ENCODE measurements around the gene ATP9A. TPM values are rescaled to one million over a fixed set of nuclear protein-coding genes. Genes with fewer than 3 reads are reported as not detected.

Gene ATP9A
- polyA plus RNA-seq, 1 donor (not counting 4 experiments of a cell fraction or from before 2014, with no cell fraction given), result 5.8 TPM

- Histone ChIP-seq H3K4me1 (ENCODE audit: control insufficient read depth, extremely low read depth, insufficient read depth, low read length) (no peaks in the 10 kb centered on the region), H3K27ac (ENCODE audit: control insufficient read depth, insufficient read depth, low read length) (no peak overlapping the region), H3K79me2 (ENCODE audit: control insufficient read depth, insufficient read depth, low read length) (no peaks in the 10 kb centered on the region), H2AFZ (ENCODE audit: control insufficient read depth, low read length) (no peak overlapping the region), H3K36me3 (ENCODE audit: control insufficient read depth in 2 of 2, extremely low read depth in 1 of 2, insufficient read depth in 2 of 2, low read length in 2 of 2) (peaks cover 0 to 2% of the 10 kb centered on the region in 2 experiments), H3K9me3 (ENCODE audit: control insufficient read depth, low read depth, low read length) (no peaks in the 10 kb centered on the region), H3K4me2 (ENCODE audit: control insufficient read depth, extremely low read depth, insufficient read depth, low read depth, low read length) (no peak overlapping the region), H3K9me1 (ENCODE audit: control insufficient read depth, extremely low read depth, insufficient read depth, low read length) (no peaks in the 10 kb centered on the region), H3K9ac (ENCODE audit: control insufficient read depth, extremely low read depth, insufficient read depth, low read length) (no peak overlapping the region), H3K4me3 (ENCODE audit: control insufficient read depth in 2 of 3, extremely low read depth in 1 of 3, insufficient read depth in 2 of 3, low read depth in 1 of 3, low read length in 3 of 3) (no peak overlapping the region), H4K20me1 (ENCODE audit: control insufficient read depth, extremely low read depth, insufficient read depth, low read length) (no peaks in the 10 kb centered on the region), H3K27me3 (ENCODE audit: control insufficient read depth, extremely low read depth, insufficient read depth, low read length) (no peaks in the 10 kb centered on the region)
- dilution Hi-C loops (cut with MboI; ENCODE audit: extremely low pct_ligation_motif_present, low sequenced_read_pairs), result no loop called here
- no peak for DNase-seq (ENCODE audit: low read depth, low spot score)
- no peak for TF ChIP-seq CTCF (optimal IDR thresholded peaks at IDR 0.05 in 1 of 3, IDR thresholded peaks at IDR 0.05 in 1 of 3, conservative IDR thresholded peaks at IDR 0.05 in 1 of 3; ENCODE audit: extremely low read depth in 1 of 3, insufficient read depth in 2 of 3, low read length in 3 of 3)
- no peak for TF ChIP-seq EZH2 (IDR thresholded peaks at IDR 0.05; ENCODE audit: low read length)
- no peak for FAIRE-seq
Measured at GRCh38 chr20:51614687-51615086, 153.5 kb downstream of the ATP9A start.

GRCh38 chr20:51613580-51613979 is 154.6 kb downstream of the ATP9A start:
- H3K4me1 ChIP-seq (ENCODE audit: control insufficient read depth, extremely low read depth, insufficient read depth, low read length), result no peaks in the 10 kb centered on the region
- H3K27ac ChIP-seq (ENCODE audit: control insufficient read depth, insufficient read depth, low read length), result no peak overlapping the region
- peaks cover 0 to 2% of the 10 kb centered on the region in 2 experiments for H3K36me3 ChIP-seq (ENCODE audit: control insufficient read depth in 2 of 2, extremely low read depth in 1 of 2, insufficient read depth in 2 of 2, low read length in 2 of 2)
- no peak overlapping the region for H3K4me3 ChIP-seq (ENCODE audit: control insufficient read depth in 2 of 3, extremely low read depth in 1 of 3, insufficient read depth in 2 of 3, low read depth in 1 of 3, low read length in 3 of 3)
- no peak overlapping the region for H2AFZ ChIP-seq (ENCODE audit: control insufficient read depth, low read length)
- TF ChIP-seq CTCF (optimal IDR thresholded peaks at IDR 0.05 in 1 of 3, IDR thresholded peaks at IDR 0.05 in 1 of 3, conservative IDR thresholded peaks at IDR 0.05 in 1 of 3; ENCODE audit: extremely low read depth in 1 of 3, insufficient read depth in 2 of 3, low read length in 3 of 3) (no peak), EZH2 (IDR thresholded peaks at IDR 0.05; ENCODE audit: low read length) (no peak)
- dilution Hi-C loops (cut with MboI; ENCODE audit: extremely low pct_ligation_motif_present, low sequenced_read_pairs), result no loop called here
- H3K79me2 ChIP-seq (ENCODE audit: control insufficient read depth, insufficient read depth, low read length), result no peaks in the 10 kb centered on the region
- H3K9ac ChIP-seq (ENCODE audit: control insufficient read depth, extremely low read depth, insufficient read depth, low read length), result no peak overlapping the region
- no peaks in the 10 kb centered on the region for H3K9me3 ChIP-seq (ENCODE audit: control insufficient read depth, low read depth, low read length)
- FAIRE-seq (no peak), DNase-seq (ENCODE audit: low read depth, low spot score) (no peak)
- no peaks in the 10 kb centered on the region for H3K27me3 ChIP-seq (ENCODE audit: control insufficient read depth, extremely low read depth, insufficient read depth, low read length)
- H4K20me1 ChIP-seq (ENCODE audit: control insufficient read depth, extremely low read depth, insufficient read depth, low read length), result no peaks in the 10 kb centered on the region
- H3K4me2 ChIP-seq (ENCODE audit: control insufficient read depth, extremely low read depth, insufficient read depth, low read depth, low read length), result no peak overlapping the region
- no peaks in the 10 kb centered on the region for H3K9me1 ChIP-seq (ENCODE audit: control insufficient read depth, extremely low read depth, insufficient read depth, low read length)
